SK-N-SH (cell line): ENCODE results near the gene FFAR2. TPM values are rescaled to one million over a fixed set of nuclear protein-coding genes. Genes with fewer than 3 reads are reported as not detected.
"Not testable (repeated sequence)": the region's sequence is repeated elsewhere in the genome, so short reads cannot be mapped to it uniquely, and the experiment has no call there.

Experiments
- CTCF ChIA-PET: fragments of 300-600, 350-600 bp; formaldehyde crosslinking; extraction: SDS; loops from one replicate; lab custom pipeline; 2021; lab: Yijun Ruan, JAX
- POLR2A ChIA-PET: fragments of 350-600 bp; sonication (Branson Sonifier 250); formaldehyde crosslinking; extraction: SDS; loops from one replicate; lab custom pipeline; 2020; ENCODE audit warnings: antibody characterized with exemption, inconsistent platforms; lab: Yijun Ruan, JAX
- DNase-seq: peaks from one replicate; pipeline ENCODE4 v3.0.0; 2012
- H2AFZ ChIP-seq: fragments of 200-600 bp; sonication (generic); 2 replicates; pipeline ENCODE4 v1.8.1; 2016; ENCODE audit warnings: antibody characterized with exemption, mild to moderate bottlenecking, low read depth
- H3F3A ChIP-seq: fragments of 200-600 bp; sonication (generic); replicated peaks from 2 replicates; pipeline ENCODE3; 2016; ENCODE audit warnings: antibody characterized with exemption, mild to moderate bottlenecking; ENCODE audit not compliant: insufficient read depth
- H3K27ac ChIP-seq, 2 experiments: fragments of 200-500 bp in 1 of 2; fragments of 200-600 bp in 1 of 2; sonication (Bioruptor generic) in 1 of 2; sonication (generic), shearing (Covaris generic) in 1 of 2; 2 replicates each; pipeline versions ENCODE4 v1.5.1 to v1.6.1; 2014 to 2016; ENCODE audit warnings: low read depth in 2 of 2, inconsistent platforms in 1 of 2, low read length in 1 of 2, mild to moderate bottlenecking in 1 of 2, mixed read lengths in 1 of 2
- H3K27me3 ChIP-seq: fragments of 200-600 bp; sonication (generic), shearing (Covaris generic); 2 replicates; pipeline ENCODE4 v1.6.1; 2016; ENCODE audit warnings: mixed run types; ENCODE audit not compliant: insufficient read depth
- H3K36me3 ChIP-seq, 2 experiments: fragments of 200-500 bp in 1 of 2; fragments of 200-600 bp in 1 of 2; sonication (Bioruptor generic) in 1 of 2; sonication (generic) in 1 of 2; replicated peaks in 1 of 2; 2 replicates each; pipeline versions ENCODE3 to v1.5.1; 2014 to 2016; ENCODE audit warnings: low read length in 1 of 2, mild to moderate bottlenecking in 1 of 2; ENCODE audit not compliant: insufficient read depth in 2 of 2, control insufficient read depth in 1 of 2
- H3K4me1 ChIP-seq, 2 experiments: fragments of 200-500 bp in 1 of 2; fragments of 200-600 bp in 1 of 2; sonication (Bioruptor generic) in 1 of 2; sonication (generic), shearing (Covaris generic) in 1 of 2; 2 replicates each; pipeline versions ENCODE4 v1.5.1 to v1.6.1; 2014 to 2016; ENCODE audit warnings: low read depth in 1 of 2, low read length in 1 of 2, mixed run types in 1 of 2; ENCODE audit not compliant: insufficient read depth in 2 of 2, control insufficient read depth in 1 of 2
- H3K4me2 ChIP-seq: fragments of 200-600 bp; sonication (generic), shearing (Covaris generic); 2 replicates; pipeline ENCODE4 v1.6.1; 2017; ENCODE audit warnings: mixed run types
- H3K4me3 ChIP-seq, 2 experiments: fragments of 200-500 bp in 1 of 2; fragments of 200-600 bp in 1 of 2; sonication (Bioruptor generic) in 1 of 2; sonication (generic), shearing (Covaris generic) in 1 of 2; 2 replicates each; pipeline versions ENCODE4 v1.5.1 to v1.8.1; 2014 to 2016; ENCODE audit warnings: low read depth in 2 of 2, inconsistent platforms in 1 of 2, low read length in 1 of 2, mild to moderate bottlenecking in 1 of 2, mixed read lengths in 1 of 2, moderate library complexity in 1 of 2
- H3K79me2 ChIP-seq: fragments of 200-600 bp; sonication (generic); 2 replicates; pipeline ENCODE4 v1.8.1; 2017; ENCODE audit warnings: mild to moderate bottlenecking; ENCODE audit not compliant: insufficient read depth
- H3K9ac ChIP-seq: fragments of 200-600 bp; sonication (generic); 2 replicates; pipeline ENCODE4 v1.6.1; 2017; ENCODE audit warnings: mixed run types
- H3K9me2 ChIP-seq: fragments of 200-600 bp; sonication (generic); 2 replicates; pipeline ENCODE4 v1.6.1; 2017; ENCODE audit warnings: mixed run types
- H3K9me3 ChIP-seq: fragments of 200-600 bp; sonication (generic); 2 replicates; pipeline ENCODE4 v1.6.1; 2017; ENCODE audit warnings: mixed run types, mild to moderate bottlenecking, moderate library complexity
- H4K20me1 ChIP-seq: fragments of 200-600 bp; sonication (generic); 2 replicates; pipeline ENCODE4 v1.6.1; 2017; ENCODE audit warnings: mild to moderate bottlenecking, mixed run types; ENCODE audit not compliant: insufficient read depth
- CHD2 ChIP-seq: fragments of 150-350 bp; IDR thresholded peaks from 2 replicates; pipeline ENCODE4 v1.6.1; 2018; ENCODE audit warnings: low read length; ENCODE audit not compliant: partially characterized antibody
- EZH2phosphoT487 ChIP-seq: fragments of 200-600 bp; sonication (generic); IDR thresholded peaks from 2 replicates; pipeline ENCODE4 v1.6.1; 2017; ENCODE audit warnings: low read depth, mixed run types, mild to moderate bottlenecking, antibody characterized with exemption, moderate library complexity, borderline replicate concordance
- GABPA ChIP-seq: IDR thresholded peaks from 2 replicates; pipeline ENCODE4 v1.4.0; 2012; ENCODE audit warnings: low read depth, mild to moderate bottlenecking
- MXI1 ChIP-seq: IDR thresholded peaks from 2 replicates; pipeline ENCODE4 v1.6.1; 2012; ENCODE audit warnings: mild to moderate bottlenecking, low read depth, low read length, improper control_type of control experiment
- NRF1 ChIP-seq: IDR thresholded peaks from 2 replicates; pipeline ENCODE4 v1.6.1; 2012; ENCODE audit warnings: low read depth, mild to moderate bottlenecking, low read length
- RCOR1 ChIP-seq: fragments of 150-350 bp; IDR thresholded peaks from 2 replicates; pipeline ENCODE4 v1.6.1; 2017; ENCODE audit warnings: antibody characterized with exemption, low read length
- REST ChIP-seq: IDR thresholded peaks from 2 replicates; pipeline ENCODE4 v1.6.1; 2012; ENCODE audit warnings: mild to moderate bottlenecking, low read depth, low read length, moderate library complexity
- RFX5 ChIP-seq: IDR thresholded peaks from 2 replicates; pipeline ENCODE4 v1.6.1; 2012; ENCODE audit warnings: mild to moderate bottlenecking, improper control_type of control experiment, low read length
- SMC3 ChIP-seq: IDR thresholded peaks from 2 replicates; pipeline ENCODE4 v1.6.1; 2012; ENCODE audit warnings: low read depth, low read length, improper control_type of control experiment
- TCF12 ChIP-seq: IDR thresholded peaks from 2 replicates; pipeline ENCODE4 v1.4.0; 2012
- WGBS: methylation state at CpG from one replicate; pipeline ENCODE4 v1.1.6; 2017; ENCODE audit warnings: low lambda C conversion rate; 5-methylcytosine and 5-hydroxymethylcytosine counted together
- polyA plus RNA-seq, 3 experiments: library from polyadenylated mRNA; depleted of rRNA; stranded (reverse); fragments of >200 nt; gene quantifications; 2 replicates each; pipeline ENCODE4 v1.2.3, GENCODE V29; 2012
- TF ChIP-seq, protein P1 (sequence below): fragments of 150-350 bp; IDR thresholded peaks from 2 replicates; pipeline ENCODE4 v1.6.1; 2016; ENCODE audit warnings: mild to moderate bottlenecking, low read depth, low read length
- TF ChIP-seq, protein P2 (sequence below): IDR thresholded peaks from 2 replicates; pipeline ENCODE4 v1.4.0; 2012; ENCODE audit warnings: low read depth
- TF ChIP-seq, protein P3 (sequence below): IDR thresholded peaks from 2 replicates; pipeline ENCODE4 v1.4.0; 2012; ENCODE audit warnings: low read depth, borderline replicate concordance

The FFAR2 gene
- polyA plus RNA-seq, 1 of the 3 experiments (the other 2 are of a cell fraction) = not detected

DNA sequence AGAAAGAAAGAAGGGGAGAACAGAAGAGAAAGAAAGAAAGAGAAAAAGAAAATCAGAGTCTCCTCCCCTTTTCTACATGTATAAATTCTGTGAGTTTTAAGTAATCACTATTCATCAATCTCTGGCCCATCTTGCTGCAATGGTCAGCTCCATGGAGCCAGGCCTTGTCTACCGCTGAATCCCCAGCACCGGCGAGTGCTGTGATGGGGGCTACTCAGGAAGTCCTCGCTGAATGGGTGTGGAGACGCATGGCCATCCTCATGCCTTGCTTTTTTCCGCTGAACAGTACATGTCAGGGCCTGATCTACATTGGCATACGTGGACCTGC, 47.3 kb upstream of the FFAR2 start (continued):
- TF ChIP-seq REST (no peak), CHD2 (no peak), EZH2phosphoT487 (no peak)
- TF ChIP-seq, protein P1, sequence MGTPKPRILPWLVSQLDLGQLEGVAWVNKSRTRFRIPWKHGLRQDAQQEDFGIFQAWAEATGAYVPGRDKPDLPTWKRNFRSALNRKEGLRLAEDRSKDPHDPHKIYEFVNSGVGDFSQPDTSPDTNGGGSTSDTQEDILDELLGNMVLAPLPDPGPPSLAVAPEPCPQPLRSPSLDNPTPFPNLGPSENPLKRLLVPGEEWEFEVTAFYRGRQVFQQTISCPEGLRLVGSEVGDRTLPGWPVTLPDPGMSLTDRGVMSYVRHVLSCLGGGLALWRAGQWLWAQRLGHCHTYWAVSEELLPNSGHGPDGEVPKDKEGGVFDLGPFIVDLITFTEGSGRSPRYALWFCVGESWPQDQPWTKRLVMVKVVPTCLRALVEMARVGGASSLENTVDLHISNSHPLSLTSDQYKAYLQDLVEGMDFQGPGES = no peak
- TF ChIP-seq, all 33 proteins: peak for 0

GRCh38 chr19:35401416-35401815, 46.6 kb upstream of the FFAR2 start:
- H3K27me3 ChIP-seq = peaks cover 31% of the 10 kb centered on the region
- H3K4me3 ChIP-seq, POLR2A ChIA-PET, H3K4me2 ChIP-seq, H3K27ac ChIP-seq, H3K9me2 ChIP-seq, H3K79me2 ChIP-seq, H3K4me1 ChIP-seq, H4K20me1 ChIP-seq, H3K9ac ChIP-seq, H2AFZ ChIP-seq, DNase-seq, H3K36me3 ChIP-seq, H3K9me3 ChIP-seq, H3F3A ChIP-seq: not testable (repeated sequence)
- 15% methylated on average over 9 of the region's 9 CpGs for WGBS
- CTCF ChIA-PET = interaction anchor here (0.8 to 1.6 kb wide), 2 partner anchors 67 to 94 kb away, joined by 3 to 4 read pairs; no protein-coding TSS in a partner anchor

GRCh38 chr19:35403116-35403760, 44.8 kb upstream of the FFAR2 start:
- Histone ChIP-seq H3K9me2 (no peaks in the 10 kb centered on the region), H3K79me2 (no peaks in the 10 kb centered on the region), H3F3A (no peaks in the 10 kb centered on the region), H3K9ac (no peak overlapping the region), H3K4me1 (no peaks in the 10 kb centered on the region), H3K9me3 (no peaks in the 10 kb centered on the region), H3K4me3 (no peak overlapping the region), H2AFZ (no peak overlapping the region), H3K27ac (no peak overlapping the region), H3K27me3 (peaks cover 47% of the 10 kb centered on the region), H3K4me2 (no peak overlapping the region), H3K36me3 (no peaks in the 10 kb centered on the region), H4K20me1 (no peaks in the 10 kb centered on the region)
- ChIA-PET POLR2A (no interaction called here), CTCF (no interaction called here)
- DNase-seq = no peak
- 59% methylated on average over 8 of the region's 8 CpGs for WGBS
- TF ChIP-seq SMC3 (no peak), MXI1 (no peak), NRF1 (no peak), RFX5 (no peak), REST (no peak), EZH2phosphoT487 (no peak), GABPA (no peak), TCF12 (no peak), RCOR1 (no peak)
- TF ChIP-seq, protein P1 = no peak
- TF ChIP-seq, protein P2, sequence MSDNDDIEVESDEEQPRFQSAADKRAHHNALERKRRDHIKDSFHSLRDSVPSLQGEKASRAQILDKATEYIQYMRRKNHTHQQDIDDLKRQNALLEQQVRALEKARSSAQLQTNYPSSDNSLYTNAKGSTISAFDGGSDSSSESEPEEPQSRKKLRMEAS = no peak
- TF ChIP-seq, protein P3, sequence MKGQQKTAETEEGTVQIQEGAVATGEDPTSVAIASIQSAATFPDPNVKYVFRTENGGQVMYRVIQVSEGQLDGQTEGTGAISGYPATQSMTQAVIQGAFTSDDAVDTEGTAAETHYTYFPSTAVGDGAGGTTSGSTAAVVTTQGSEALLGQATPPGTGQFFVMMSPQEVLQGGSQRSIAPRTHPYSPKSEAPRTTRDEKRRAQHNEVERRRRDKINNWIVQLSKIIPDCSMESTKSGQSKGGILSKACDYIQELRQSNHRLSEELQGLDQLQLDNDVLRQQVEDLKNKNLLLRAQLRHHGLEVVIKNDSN = no peak
